Vagina (tissue), 2 donors: ENCODE results near the gene CACNG8. TPM values are rescaled to one million over a fixed set of nuclear protein-coding genes. Genes with fewer than 3 reads are reported as not detected.
A peak's percentile ranks its signal among the peaks of the same experiment; 100 is the strongest.

Experiments
- DNase-seq, 2 donors: peaks; one replicate each; pipeline ENCODE4 v3.0.0-alpha.2; 2017; ENCODE audit errors: extremely low spot score in 2 of 2
- H3K27ac ChIP-seq: fragments of 200-600 bp; sonication (generic); one replicate; pipeline ENCODE4 v1.5.1; 2019
- H3K27me3 ChIP-seq: fragments of 200-600 bp; sonication (generic); one replicate; pipeline ENCODE4 v1.5.1; 2019
- H3K36me3 ChIP-seq, 2 donors: fragments of 200-600 bp; sonication (generic); one replicate each; pipeline ENCODE4 v1.5.1; 2017 to 2019
- H3K4me1 ChIP-seq: fragments of 200-600 bp; sonication (generic); one replicate; pipeline ENCODE4 v1.5.1; 2019
- H3K4me3 ChIP-seq, 2 donors: fragments of 200-600 bp; sonication (generic); 1 replicate in 1 of 2; 2 replicates in 1 of 2; pipeline ENCODE4 v1.5.1; 2016 to 2019
- H3K9me3 ChIP-seq: fragments of 200-600 bp; sonication (generic); one replicate; pipeline ENCODE4 v1.5.1; 2019
- POLR2A ChIP-seq, 2 donors: fragments of 450-650 bp; IDR thresholded peaks; one replicate each; pipeline ENCODE4 v1.6.1; 2017; ENCODE audit warnings: antibody characterized with exemption in 2 of 2, mild to moderate bottlenecking in 2 of 2, moderate library complexity in 2 of 2
- POLR2AphosphoS5 ChIP-seq, 2 donors: sonication (generic); formaldehyde crosslinking; IDR thresholded peaks; one replicate each; pipeline ENCODE4 v1.9.0; 2017; ENCODE audit warnings: antibody characterized with exemption in 2 of 2, mild to moderate bottlenecking in 2 of 2, low read depth in 1 of 2; ENCODE audit not compliant: insufficient read depth in 1 of 2
- intact Hi-C: fragments of 100-400 bp; cut with DNase I; formaldehyde crosslinking; loops from one replicate; pipeline ENCODE4 v1.15.1; 2023
- total RNA-seq: library from RNA; depleted of rRNA; stranded (reverse); fragments of >200 nt; gene quantifications from one replicate; pipeline ENCODE4 v1.2.3, GENCODE V29; 2016
- TF ChIP-seq, protein P1 (sequence below), 3 experiments: fragments of 450-650 bp in 2 of 3; fragments of 200-600 bp in 1 of 3; sonication (generic) in 1 of 3; IDR thresholded peaks; one replicate each; pipeline ENCODE4 v1.5.1; 2017 to 2019; ENCODE audit warnings: antibody characterized with exemption in 3 of 3, mild to moderate bottlenecking in 2 of 3, moderate library complexity in 2 of 3

CACNG8 gene
- total RNA-seq, 1 donor from 2014 or later: not detected

DNA sequence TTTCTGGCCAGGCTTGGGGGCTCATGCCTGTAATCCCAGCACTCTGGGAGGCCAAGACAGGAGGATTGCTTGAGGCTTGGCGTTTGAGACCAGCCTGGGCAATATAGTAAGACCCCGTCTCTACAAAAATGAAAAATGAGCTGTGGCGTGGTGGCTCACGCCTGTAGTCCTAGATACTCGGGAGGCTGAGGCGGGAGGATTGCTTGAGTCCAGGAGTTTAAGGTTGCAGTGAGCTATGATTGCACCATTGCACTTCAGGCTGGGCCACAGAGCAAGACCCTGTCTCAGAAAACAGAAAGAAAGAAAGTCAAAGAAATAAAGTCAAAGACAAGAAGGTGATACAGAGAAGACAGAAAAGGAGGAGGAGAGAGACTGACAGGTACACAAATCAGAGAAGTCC lies 26.2 kb downstream of the CACNG8 start:
- H3K36me3 ChIP-seq: no peaks in the 10 kb centered on the region
- H3K27ac ChIP-seq: no peak overlapping the region
- TF ChIP-seq POLR2AphosphoS5 (IDR thresholded peaks at IDR 0.05; ENCODE audit: insufficient read depth in 1 of 2, low read depth in 1 of 2): no peak
- TF ChIP-seq, protein P1, sequence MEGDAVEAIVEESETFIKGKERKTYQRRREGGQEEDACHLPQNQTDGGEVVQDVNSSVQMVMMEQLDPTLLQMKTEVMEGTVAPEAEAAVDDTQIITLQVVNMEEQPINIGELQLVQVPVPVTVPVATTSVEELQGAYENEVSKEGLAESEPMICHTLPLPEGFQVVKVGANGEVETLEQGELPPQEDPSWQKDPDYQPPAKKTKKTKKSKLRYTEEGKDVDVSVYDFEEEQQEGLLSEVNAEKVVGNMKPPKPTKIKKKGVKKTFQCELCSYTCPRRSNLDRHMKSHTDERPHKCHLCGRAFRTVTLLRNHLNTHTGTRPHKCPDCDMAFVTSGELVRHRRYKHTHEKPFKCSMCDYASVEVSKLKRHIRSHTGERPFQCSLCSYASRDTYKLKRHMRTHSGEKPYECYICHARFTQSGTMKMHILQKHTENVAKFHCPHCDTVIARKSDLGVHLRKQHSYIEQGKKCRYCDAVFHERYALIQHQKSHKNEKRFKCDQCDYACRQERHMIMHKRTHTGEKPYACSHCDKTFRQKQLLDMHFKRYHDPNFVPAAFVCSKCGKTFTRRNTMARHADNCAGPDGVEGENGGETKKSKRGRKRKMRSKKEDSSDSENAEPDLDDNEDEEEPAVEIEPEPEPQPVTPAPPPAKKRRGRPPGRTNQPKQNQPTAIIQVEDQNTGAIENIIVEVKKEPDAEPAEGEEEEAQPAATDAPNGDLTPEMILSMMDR (IDR thresholded peaks at IDR 0.05): no peak
- no peak for TF ChIP-seq POLR2A (IDR thresholded peaks at IDR 0.05)
- peaks cover 12% of the 10 kb centered on the region for H3K4me1 ChIP-seq
- H3K9me3 ChIP-seq: no peaks in the 10 kb centered on the region
- DNase-seq: no peak
- peaks cover 21% of the 10 kb centered on the region for H3K27me3 ChIP-seq
- intact Hi-C loops: loop anchor here (5.0 kb wide), 1 partner anchor 283 kb away; no protein-coding TSS in a partner anchor
- H3K4me3 ChIP-seq: no peak overlapping the region

DNA sequence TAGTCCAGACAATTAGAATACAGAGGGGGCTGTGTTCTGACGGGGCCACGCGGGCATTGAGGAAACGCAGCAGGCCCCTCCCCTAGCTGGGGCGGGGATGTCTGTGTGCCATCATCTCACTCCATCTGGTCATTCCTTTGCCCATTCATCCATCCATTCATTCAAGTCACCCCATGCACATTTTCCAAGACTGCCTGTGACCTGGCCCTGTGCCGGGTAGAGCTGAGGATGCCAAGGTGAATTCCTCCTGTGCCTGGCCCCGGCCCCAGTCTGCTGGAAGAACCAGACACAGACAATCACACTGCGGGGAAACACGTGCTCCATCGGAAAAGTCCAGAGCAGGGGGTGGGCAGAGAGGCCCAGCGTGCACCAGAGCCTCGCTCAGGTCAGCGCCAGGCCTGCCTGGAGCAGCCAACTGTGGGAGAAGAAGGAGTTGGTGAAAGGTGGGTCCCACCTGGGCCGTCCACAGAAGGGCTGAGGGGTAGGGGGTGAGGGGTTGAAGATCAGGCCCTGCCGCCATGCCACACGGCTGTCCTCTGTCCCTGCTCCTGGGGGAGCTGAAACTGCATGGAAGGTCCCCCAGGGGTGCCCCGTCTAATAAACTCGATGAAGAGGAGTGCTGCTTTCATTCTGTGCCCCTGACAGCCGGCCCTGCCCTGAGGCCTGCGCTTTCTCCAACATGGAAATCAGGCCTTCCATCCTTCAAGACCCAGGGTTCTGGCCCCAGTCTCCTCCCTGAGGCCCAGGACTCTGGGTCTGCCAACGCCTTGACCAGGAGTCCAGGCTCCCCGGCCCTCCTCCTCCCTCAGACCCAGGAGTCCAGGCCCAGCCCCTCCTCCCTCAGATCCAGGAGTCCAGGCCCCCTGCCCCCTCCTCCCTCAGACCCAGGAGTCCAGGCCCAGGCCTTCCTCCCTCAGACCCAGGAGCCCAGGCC lies 27.1 kb downstream of the CACNG8 start:
- H3K27me3 ChIP-seq: peaks cover 21% of the 10 kb centered on the region
- intact Hi-C loops: loop anchor here (5.0 kb wide), 1 partner anchor 282 kb away; no protein-coding TSS in a partner anchor
- no peak for DNase-seq

DNA sequence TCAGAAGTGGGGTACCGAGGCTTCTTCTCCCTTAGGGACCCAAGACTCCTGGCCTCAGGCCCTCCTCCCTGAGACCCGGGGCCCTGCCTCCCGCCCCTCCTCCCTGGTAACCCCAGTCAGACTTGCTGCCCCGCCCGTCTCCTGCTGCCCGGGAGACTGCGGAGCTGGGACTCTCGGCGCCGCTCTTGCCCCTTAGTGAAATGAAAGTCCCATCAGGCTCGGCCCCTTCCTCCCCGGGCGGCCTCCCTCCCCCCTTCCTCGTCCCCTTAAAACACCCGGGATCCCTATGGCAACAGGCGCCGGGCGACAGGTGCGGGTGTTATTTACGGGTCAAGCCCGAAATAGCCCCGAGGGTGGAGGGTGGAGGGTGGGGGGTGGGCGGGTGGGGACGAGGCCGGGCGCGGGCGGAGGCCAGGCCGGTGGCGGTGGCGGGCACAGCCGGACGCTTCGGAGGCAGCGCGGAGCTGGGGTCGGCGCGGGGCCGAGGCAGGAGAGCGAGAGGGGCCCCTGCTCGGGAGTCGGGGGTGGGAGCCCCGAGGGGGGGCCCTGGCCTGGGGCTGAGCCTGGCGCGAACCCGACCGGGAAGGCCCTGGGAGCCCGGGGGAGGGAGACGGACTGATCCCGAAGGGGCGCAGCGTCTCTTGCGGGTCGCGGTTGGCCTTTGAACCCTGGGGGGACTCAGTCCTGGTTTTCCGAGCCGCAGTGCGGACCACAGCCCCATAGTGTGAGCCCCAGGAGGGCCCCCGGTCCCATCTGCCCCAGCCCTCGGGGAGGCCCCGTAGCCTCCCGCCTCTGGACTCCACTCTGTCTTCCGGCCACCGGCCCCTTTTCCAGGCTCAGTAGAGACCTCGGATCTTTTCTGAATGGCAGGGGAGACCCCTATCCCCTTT lies 28.7 kb downstream of the CACNG8 start, which contains the start of gene CACNG6:
CACNG6 (plus strand) TSS at position 414 of the 890 bp plus-strand sequence. CDS start 1,241 bp downstream, outside the sequence.
- Histone ChIP-seq H3K36me3 (no peaks in the 10 kb centered on the region), H3K27me3 (peaks cover 21% of the 10 kb centered on the region), H3K27ac (no peak within 1 kb of the TSS), H3K9me3 (no peaks in the 10 kb centered on the region), H3K4me3 (peak within 1 kb of the TSS; percentile 8 to 20), H3K4me1 (peaks cover 12% of the 10 kb centered on the region)
- intact Hi-C loops: no loop called here
- no peak for DNase-seq
- TF ChIP-seq, protein P1 (IDR thresholded peaks at IDR 0.05): no peak
- no peak for TF ChIP-seq POLR2A (IDR thresholded peaks at IDR 0.05)
- no peak for TF ChIP-seq POLR2AphosphoS5 (IDR thresholded peaks at IDR 0.05; ENCODE audit: insufficient read depth in 1 of 2, low read depth in 1 of 2)

More for the DNA sequence above, 27.1 kb downstream of the CACNG8 start:
- Histone ChIP-seq H3K36me3 (no peaks in the 10 kb centered on the region), H3K4me3 (no peak overlapping the region), H3K27ac (no peak overlapping the region), H3K9me3 (no peaks in the 10 kb centered on the region), H3K4me1 (peaks cover 12% of the 10 kb centered on the region)
- TF ChIP-seq, protein P1 (IDR thresholded peaks at IDR 0.05): no peak
- TF ChIP-seq POLR2AphosphoS5 (IDR thresholded peaks at IDR 0.05; ENCODE audit: insufficient read depth in 1 of 2, low read depth in 1 of 2) (no peak), POLR2A (IDR thresholded peaks at IDR 0.05) (no peak)

DNA sequence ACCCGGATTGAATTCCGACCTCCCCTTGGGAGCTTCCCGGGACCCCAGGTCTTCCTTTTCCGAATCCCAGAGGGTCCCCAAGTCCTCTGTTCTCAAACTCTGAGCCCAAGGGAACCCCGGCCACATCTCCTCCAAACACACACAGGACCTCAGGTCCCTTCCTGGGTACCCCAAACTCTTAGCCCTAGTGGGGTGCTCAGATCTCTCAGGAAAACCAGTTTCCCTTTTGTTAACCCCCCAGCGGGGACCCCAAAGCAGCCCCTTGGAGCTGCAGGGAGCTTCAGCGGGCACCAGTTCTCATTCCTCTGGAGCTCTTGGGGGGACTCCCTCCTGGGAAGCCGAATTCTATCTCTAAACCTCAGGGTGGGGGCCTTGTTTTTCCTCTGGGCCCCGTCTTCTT lies 29.5 kb downstream of the CACNG8 start:
- TF ChIP-seq POLR2A (IDR thresholded peaks at IDR 0.05) (no peak), POLR2AphosphoS5 (IDR thresholded peaks at IDR 0.05; ENCODE audit: insufficient read depth in 1 of 2, low read depth in 1 of 2) (no peak)
- TF ChIP-seq, protein P1 (IDR thresholded peaks at IDR 0.05): no peak
- DNase-seq: no peak
- intact Hi-C loops: no loop called here
- no peaks in the 10 kb centered on the region for H3K36me3 ChIP-seq
- no peak overlapping the region for H3K27ac ChIP-seq
- H3K27me3 ChIP-seq: peaks cover 21% of the 10 kb centered on the region
- no peak overlapping the region for H3K4me3 ChIP-seq
- H3K4me1 ChIP-seq: peaks cover 12% of the 10 kb centered on the region
- H3K9me3 ChIP-seq: no peaks in the 10 kb centered on the region
